T-cell (primary cell): ENCODE measurements around the gene ABHD12. TPM values are rescaled to one million over a fixed set of nuclear protein-coding genes. Genes with fewer than 3 reads are reported as not detected.

ENCODE experiments used
- ATAC-seq, 4 experiments: fragments of 200-7000 bp in 3 of 4; fragments of 150-1000 bp in 1 of 4; cut with Tn5 transposase; replicated peaks in 1 of 4; 1 replicate in 3 of 4; 2 replicates in 1 of 4; pipeline ENCODE4 v1.10.0; 2021; ENCODE audit warnings: moderate library complexity in 3 of 4, mild to moderate bottlenecking in 2 of 4, moderate number of reproducible peaks in 1 of 4
- CTCF ChIA-PET, 2 donors: fragments of 300-600 bp; sonication (Branson Sonifier 250); formaldehyde crosslinking; loops; one replicate each; lab custom pipeline; 2022; ENCODE audit warnings: antibody characterized with exemption in 2 of 2; lab: Charles Lee
- POLR2A ChIA-PET, 2 donors: fragments of 300-600 bp; sonication (Branson Sonifier 250); formaldehyde crosslinking; loops; one replicate each; lab custom pipeline; 2022; ENCODE audit warnings: antibody characterized with exemption in 2 of 2; lab: Charles Lee
- DNase-seq, 35 experiments: peaks; one replicate each; pipeline versions ENCODE4 v3.0.0 to v3.0.0-alpha.2; 2013 to 2023
- H3K27ac ChIP-seq: one replicate; pipeline ENCODE4 v1.5.1; 2013; ENCODE audit warnings: low read length
- H3K27me3 ChIP-seq, 2 experiments: replicated peaks in 1 of 2; 1 replicate in 1 of 2; 2 replicates in 1 of 2; pipeline versions ENCODE4 v1.6.1 to v1.7.0; 2013; ENCODE audit warnings: low read length in 1 of 2, mixed read lengths in 1 of 2; ENCODE audit not compliant: control insufficient read depth in 2 of 2, insufficient read depth in 2 of 2; ENCODE audit errors: extremely low read depth in 1 of 2
- H3K36me3 ChIP-seq, 2 donors: 1 replicate in 1 of 2; 2 replicates in 1 of 2; pipeline versions ENCODE4 v1.6.1 to v1.7.0; 2013; ENCODE audit warnings: low read length in 1 of 2; ENCODE audit not compliant: control insufficient read depth in 2 of 2, insufficient read depth in 1 of 2; ENCODE audit errors: extremely low read depth in 1 of 2
- H3K4me1 ChIP-seq, 2 experiments: 1 replicate in 1 of 2; 2 replicates in 1 of 2; pipeline versions ENCODE4 v1.6.1 to v1.7.0; 2013; ENCODE audit warnings: low read length in 2 of 2, mixed read lengths in 1 of 2; ENCODE audit not compliant: insufficient read depth in 2 of 2, control insufficient read depth in 1 of 2; ENCODE audit errors: extremely low read depth in 1 of 2
- H3K4me3 ChIP-seq, 2 donors: 1 replicate in 1 of 2; 2 replicates in 1 of 2; pipeline versions ENCODE4 v1.5.1 to v1.7.0; 2013; ENCODE audit warnings: mild to moderate bottlenecking in 2 of 2, low read length in 1 of 2, moderate library complexity in 1 of 2; ENCODE audit not compliant: control insufficient read depth in 1 of 2; ENCODE audit errors: extremely low read depth in 1 of 2
- H3K9me3 ChIP-seq: 2 replicates; pipeline ENCODE4 v1.7.0; 2013
- H3K27ac Mint-ChIP-seq, 2 donors: one replicate each; pipeline ENCODE4 v1.8.0; 2020 to 2021; ENCODE audit warnings: mild to moderate bottlenecking in 2 of 2, mixed read lengths in 2 of 2
- H3K27me3 Mint-ChIP-seq, 2 donors: one replicate each; pipeline ENCODE4 v1.8.0; 2021 to 2022; ENCODE audit warnings: mixed read lengths in 2 of 2
- H3K36me3 Mint-ChIP-seq: one replicate; pipeline ENCODE4 v1.8.0; 2021; ENCODE audit warnings: mixed read lengths
- H3K4me1 Mint-ChIP-seq, 3 donors: one replicate each; pipeline ENCODE4 v1.8.0; 2020 to 2022; ENCODE audit warnings: mixed read lengths in 3 of 3, mild to moderate bottlenecking in 1 of 3
- H3K4me3 Mint-ChIP-seq, 3 donors: one replicate each; pipeline ENCODE4 v1.8.0; 2020 to 2022; ENCODE audit warnings: mild to moderate bottlenecking in 3 of 3, mixed read lengths in 3 of 3, moderate library complexity in 3 of 3
- H3K9me3 Mint-ChIP-seq, 3 donors: one replicate each; pipeline ENCODE4 v1.8.0; 2020 to 2022; ENCODE audit warnings: mixed read lengths in 3 of 3
- WGBS: methylation state at CpG from one replicate; pipeline ENCODE4 v1.1.5; 2013; ENCODE audit warnings: missing lambda C conversion rate; ENCODE audit not compliant: insufficient coverage; 5-methylcytosine and 5-hydroxymethylcytosine counted together
- total RNA-seq, 35 experiments: library from RNA in 6 of 35; stranded (reverse) in 6 of 35; fragments of 120-200 nt in 1 of 35; gene quantifications; one replicate each; pipeline versions ENCODE4 v1.2.1 to v1.2.4 and lab custom pipeline; 2013 to 2026

The ABHD12 gene
- total RNA-seq, 5 donors from 2014 or later (not counting 1 experiment from before 2014, with no cell fraction given): 19.5 to 27.7 (median 22.1) TPM

GRCh38 chr20:25352746-25353145 is 37.9 kb downstream of the ABHD12 start:
- WGBS: 100% methylated on average over 1 of the region's 3 CpGs
- CTCF ChIA-PET: interaction anchor here in 1 of 2 donors (0.9 kb wide), 1 partner anchor 26 kb away, joined by 6 read pairs; no protein-coding TSS in a partner anchor
- DNase-seq: no peak
- Histone ChIP-seq H3K4me3 (no peak overlapping the region), H3K36me3 (no peaks in the 10 kb centered on the region), H3K9me3 (peaks cover 3% of the 10 kb centered on the region), H3K27ac (no peak overlapping the region), H3K27me3 (no peaks in the 10 kb centered on the region), H3K4me1 (peaks cover 0 to 10% of the 10 kb centered on the region in 2 experiments)
- POLR2A ChIA-PET: interaction anchor here in 1 of 2 donors (0.7 kb wide), 1 partner anchor 49 kb away, joined by 5 read pairs; no protein-coding TSS in a partner anchor
- no peak for ATAC-seq
- Mint-ChIP-seq H3K36me3 (peaks cover 3% of the 10 kb centered on the region), H3K27ac (no peak overlapping the region), H3K4me1 (peaks cover 32 to 43% (median 37%) of the 10 kb centered on the region in 3 donors), H3K27me3 (no peaks in the 10 kb centered on the region), H3K9me3 (no peaks in the 10 kb centered on the region), H3K4me3 (no peak overlapping the region)

- no peaks in the 10 kb centered on the region for H3K27me3 Mint-ChIP-seq
- H3K36me3 Mint-ChIP-seq: peaks cover 3% of the 10 kb centered on the region
- Histone ChIP-seq H3K36me3 (no peaks in the 10 kb centered on the region), H3K27ac (no peak overlapping the region), H3K4me3 (no peak overlapping the region), H3K9me3 (peaks cover 3% of the 10 kb centered on the region), H3K27me3 (no peaks in the 10 kb centered on the region), H3K4me1 (peaks cover 0 to 11% of the 10 kb centered on the region in 2 experiments)
- H3K9me3 Mint-ChIP-seq: no peaks in the 10 kb centered on the region
- H3K4me1 Mint-ChIP-seq: peaks cover 24 to 36% (median 31%) of the 10 kb centered on the region in 3 donors
- ATAC-seq (no peak), DNase-seq (no peak)
- H3K27ac Mint-ChIP-seq: no peak overlapping the region
- CTCF ChIA-PET: interaction anchor here (0.6 kb wide), 2 partner anchors 50 to 255 kb away, joined by 3 read pairs; no protein-coding TSS in a partner anchor
- H3K4me3 Mint-ChIP-seq: no peak overlapping the region
- POLR2A ChIA-PET: no interaction called here
Observed at GRCh38 chr20:25351024-25351360, 39.6 kb downstream of the ABHD12 start.

GRCh38 chr20:25346349-25346748 is 44.3 kb downstream of the ABHD12 start:
- Histone ChIP-seq H3K27ac (no peak overlapping the region), H3K4me1 (peaks cover 0 to 8% of the 10 kb centered on the region in 2 experiments), H3K4me3 (no peak overlapping the region), H3K27me3 (no peaks in the 10 kb centered on the region), H3K36me3 (no peaks in the 10 kb centered on the region), H3K9me3 (peaks cover 3% of the 10 kb centered on the region)
- no peak overlapping the region for H3K4me3 Mint-ChIP-seq
- no peaks in the 10 kb centered on the region for H3K27me3 Mint-ChIP-seq
- no peaks in the 10 kb centered on the region for H3K9me3 Mint-ChIP-seq
- H3K4me1 Mint-ChIP-seq: peaks cover 47 to 48% (median 48%) of the 10 kb centered on the region in 3 donors
- ChIA-PET POLR2A (no interaction called here), CTCF (no interaction called here)
- no peak for ATAC-seq
- no peak overlapping the region for H3K27ac Mint-ChIP-seq
- DNase-seq: peak in 4 of 35 experiments; percentile 8 to 21 (median 16)
- H3K36me3 Mint-ChIP-seq: peaks cover 12% of the 10 kb centered on the region
- WGBS: no CpG with 5 or more reads among the region's 6 CpGs

GRCh38 chr20:25345721-25346120 is 44.9 kb downstream of the ABHD12 start:
- H3K27me3 ChIP-seq: no peaks in the 10 kb centered on the region
- Mint-ChIP-seq H3K27me3 (no peaks in the 10 kb centered on the region), H3K4me1 (peaks cover 47 to 53% (median 52%) of the 10 kb centered on the region in 3 donors), H3K27ac (no peak overlapping the region), H3K9me3 (no peaks in the 10 kb centered on the region), H3K36me3 (peaks cover 12% of the 10 kb centered on the region), H3K4me3 (no peak overlapping the region)
- ATAC-seq (no peak), DNase-seq (no peak)
- CTCF ChIA-PET: no interaction called here
- peaks cover 3% of the 10 kb centered on the region for H3K9me3 ChIP-seq
- no peaks in the 10 kb centered on the region for H3K36me3 ChIP-seq
- no peak overlapping the region for H3K27ac ChIP-seq
- no CpG with 5 or more reads among the region's 1 CpG for WGBS
- POLR2A ChIA-PET: no interaction called here
- peaks cover 0 to 8% of the 10 kb centered on the region in 2 experiments for H3K4me1 ChIP-seq
- no peak overlapping the region for H3K4me3 ChIP-seq

GRCh38 chr20:25344634-25345033 is 46.0 kb downstream of the ABHD12 start:
- Mint-ChIP-seq H3K27ac (no peak overlapping the region), H3K27me3 (no peaks in the 10 kb centered on the region), H3K4me3 (no peak overlapping the region), H3K36me3 (peaks cover 12% of the 10 kb centered on the region), H3K9me3 (no peaks in the 10 kb centered on the region), H3K4me1 (peaks cover 47 to 54% (median 53%) of the 10 kb centered on the region in 3 donors)
- Histone ChIP-seq H3K4me1 (peaks cover 0 to 8% of the 10 kb centered on the region in 2 experiments), H3K9me3 (no peaks in the 10 kb centered on the region), H3K4me3 (no peak overlapping the region), H3K27ac (no peak overlapping the region), H3K27me3 (no peaks in the 10 kb centered on the region), H3K36me3 (no peaks in the 10 kb centered on the region)
- no peak for DNase-seq
- CTCF ChIA-PET: no interaction called here
- 100% methylated on average over 2 of the region's 3 CpGs for WGBS
- POLR2A ChIA-PET: no interaction called here
- ATAC-seq: no peak

- ATAC-seq: no peak
- no peaks in the 10 kb centered on the region for H3K27me3 ChIP-seq
- 100% methylated on average over 3 of the region's 9 CpGs for WGBS
- no peak for DNase-seq
- H3K4me3 Mint-ChIP-seq: no peak overlapping the region
- H3K4me1 Mint-ChIP-seq: peaks cover 45 to 60% (median 56%) of the 10 kb centered on the region in 3 donors
- H3K27ac Mint-ChIP-seq: no peak overlapping the region
- CTCF ChIA-PET: no interaction called here
- no peak overlapping the region for H3K4me3 ChIP-seq
- POLR2A ChIA-PET: no interaction called here
- H3K9me3 ChIP-seq: no peaks in the 10 kb centered on the region
- peaks cover 0 to 5% of the 10 kb centered on the region in 2 experiments for H3K4me1 ChIP-seq
- no peaks in the 10 kb centered on the region for H3K27me3 Mint-ChIP-seq
- peaks cover 27% of the 10 kb centered on the region for H3K36me3 Mint-ChIP-seq
- H3K27ac ChIP-seq: no peak overlapping the region
- H3K9me3 Mint-ChIP-seq: no peaks in the 10 kb centered on the region
- no peaks in the 10 kb centered on the region for H3K36me3 ChIP-seq
Observed at GRCh38 chr20:25341716-25342680, 48.6 kb downstream of the ABHD12 start.
